HG03135 (cell line): Measurements from ENCODE around the gene FOXK1.
"Not testable (repeated sequence)": the region's sequence is repeated elsewhere in the genome, so short reads cannot be mapped to it uniquely, and the experiment has no call there.

Source experiments
- ATAC-seq: cut with Tn5 transposase; IDR thresholded peaks from one replicate; pipeline ENCODE4 v1.9.1; 2021; ENCODE audit warnings: mild to moderate bottlenecking, moderate library complexity; ENCODE audit not compliant: unreplicated experiment

FOXK1 gene

DNA sequence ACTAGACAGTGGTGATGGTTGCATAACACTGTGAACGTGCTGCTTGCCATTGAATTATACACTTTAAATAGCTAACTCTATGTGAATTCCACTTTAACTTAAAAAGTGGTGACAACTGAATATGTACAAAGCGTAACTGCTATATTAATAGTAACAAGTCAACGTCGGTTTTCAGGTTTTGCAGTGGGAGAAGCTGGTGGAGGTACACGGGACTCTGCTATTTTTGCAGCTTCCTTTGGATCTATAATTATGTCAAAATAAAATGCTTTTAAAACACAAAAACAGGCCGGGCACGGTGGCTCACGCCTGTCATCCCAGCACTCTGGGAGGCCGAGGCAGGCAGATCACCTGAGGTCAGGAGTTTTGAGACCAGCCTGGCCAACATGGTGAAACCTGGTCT is 114.4 kb downstream of the FOXK1 start:
- no peak for ATAC-seq

- ATAC-seq: peak; percentile 65
Observed at GRCh38 chr7:4797858-4798705, 116.0 kb downstream of the FOXK1 start.

DNA sequence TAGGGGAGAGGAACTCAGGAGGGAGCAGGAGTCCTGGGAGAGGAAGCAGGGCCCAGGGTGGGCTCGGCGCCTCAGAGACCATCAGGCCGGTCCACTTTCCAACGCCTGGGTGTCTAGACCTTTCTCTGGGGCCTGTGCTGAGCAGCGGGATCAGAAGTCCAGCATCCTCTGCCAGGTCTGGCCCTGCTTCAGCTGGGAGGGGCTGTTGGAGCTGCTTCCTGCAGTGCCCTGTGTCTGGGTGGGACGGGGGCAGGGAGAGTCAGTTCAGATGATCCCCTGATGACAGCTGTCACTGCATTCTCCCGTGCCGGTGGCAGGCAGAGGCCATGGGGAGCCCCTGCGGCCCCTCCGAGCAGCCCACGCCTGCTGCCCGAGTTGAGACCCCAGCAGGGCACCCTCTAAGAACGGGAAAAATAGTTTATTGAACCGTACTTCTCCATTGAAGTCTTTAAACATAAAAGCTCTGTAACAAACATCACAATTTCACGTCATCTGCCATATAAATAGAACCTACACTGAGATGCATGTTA is 116.7 kb downstream of the FOXK1 start:
- ATAC-seq: no peak

DNA sequence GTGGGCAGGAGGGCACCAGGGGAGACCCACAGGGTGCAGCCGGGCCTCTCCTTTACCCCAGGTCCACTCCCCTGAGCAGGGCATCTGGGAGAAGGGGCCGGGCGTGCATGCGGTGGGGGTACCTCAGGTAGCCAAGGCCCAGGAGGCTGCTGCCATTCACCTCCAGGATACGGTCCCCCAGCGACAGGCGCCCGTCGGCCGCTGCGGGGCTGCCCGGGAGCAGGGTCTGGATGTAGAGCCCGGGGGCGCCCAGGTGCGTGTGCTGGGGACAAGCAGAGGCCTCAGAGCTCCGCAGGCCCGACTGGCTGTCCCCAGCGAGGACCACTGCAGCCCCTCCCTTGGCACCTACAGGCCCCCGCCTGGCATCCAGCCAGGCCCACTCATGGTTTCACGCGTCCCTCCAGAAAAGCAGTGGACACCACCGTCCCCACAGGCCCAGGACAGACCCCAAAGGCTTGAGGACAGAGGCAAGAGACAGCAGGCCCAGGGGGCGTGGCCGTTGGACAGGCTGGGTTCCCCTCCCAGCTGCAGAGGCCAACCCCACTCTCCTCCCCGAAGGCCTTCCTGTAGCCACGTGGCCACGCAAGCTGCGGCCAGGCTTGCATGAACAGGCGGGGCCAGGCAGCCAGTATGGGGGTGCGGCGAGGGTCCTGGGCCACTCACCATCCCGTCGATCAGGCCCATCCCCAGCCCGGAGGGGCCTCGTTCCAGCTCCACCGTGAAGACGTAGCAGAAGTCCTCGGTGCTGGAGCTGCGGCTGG is 117.6 kb downstream of the FOXK1 start:
- ATAC-seq: no peak

DNA sequence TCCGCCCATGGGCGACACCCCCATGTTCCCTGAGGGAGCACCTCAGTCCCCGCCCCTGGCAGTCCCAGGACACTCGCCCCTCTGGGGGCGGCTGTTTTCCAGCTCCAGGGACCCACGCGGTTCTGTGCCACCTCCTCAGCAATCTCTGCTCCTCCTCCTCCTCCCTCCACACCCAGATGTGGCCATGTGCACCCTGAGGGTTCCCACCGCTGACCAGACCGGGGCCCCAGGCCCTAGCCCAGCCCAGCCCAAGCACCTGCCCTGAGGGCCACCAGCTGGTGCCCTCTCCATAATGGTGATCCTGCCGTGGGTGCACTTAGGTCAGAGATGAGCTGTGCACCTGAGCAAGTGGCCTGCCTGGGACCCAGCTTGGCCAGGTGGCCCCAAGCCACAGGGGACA is 118.4 kb downstream of the FOXK1 start:
- ATAC-seq: no peak

DNA sequence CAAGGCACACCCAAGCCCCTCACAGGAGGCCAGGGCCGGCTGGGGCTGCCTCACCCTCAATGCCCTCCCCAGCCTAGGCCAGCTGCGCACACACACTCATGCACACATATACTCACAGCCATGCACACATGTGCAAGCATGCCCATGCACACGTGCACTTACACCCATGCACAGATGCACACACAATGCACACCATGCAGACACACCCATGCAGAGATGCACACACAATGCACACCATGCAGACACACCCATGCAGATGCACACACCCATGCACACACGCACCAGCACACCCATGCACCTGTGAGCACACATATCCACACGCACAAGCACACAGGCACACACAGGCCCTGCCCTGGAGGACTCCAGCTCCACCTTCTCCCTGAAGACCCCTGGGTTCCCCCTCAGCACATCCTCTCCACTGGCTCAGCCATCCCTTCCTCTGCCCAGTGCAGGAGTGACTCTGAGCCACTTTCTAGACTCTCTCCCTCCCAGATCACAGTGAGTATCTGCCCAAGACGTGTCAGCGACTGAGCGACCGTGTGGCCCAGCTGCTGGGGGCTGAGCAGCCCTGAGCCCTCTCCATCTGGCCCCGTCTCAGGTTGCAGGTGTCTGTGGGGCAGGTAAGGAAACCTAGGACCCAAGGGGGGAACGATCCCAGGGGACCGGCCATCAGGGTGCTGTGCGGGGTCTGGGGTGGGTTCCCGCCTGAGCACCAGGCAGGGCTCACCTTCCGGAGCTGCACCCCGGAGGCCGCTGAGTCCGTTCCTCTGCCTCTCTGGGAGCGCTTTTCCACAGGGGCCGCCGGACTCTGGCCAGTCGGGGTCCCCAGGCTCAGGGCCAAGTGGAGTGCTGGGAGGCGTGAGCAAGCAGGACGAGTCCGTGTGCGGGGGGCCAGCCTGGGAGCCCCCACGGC is 119.1 kb downstream of the FOXK1 start:
- ATAC-seq: no peak

DNA sequence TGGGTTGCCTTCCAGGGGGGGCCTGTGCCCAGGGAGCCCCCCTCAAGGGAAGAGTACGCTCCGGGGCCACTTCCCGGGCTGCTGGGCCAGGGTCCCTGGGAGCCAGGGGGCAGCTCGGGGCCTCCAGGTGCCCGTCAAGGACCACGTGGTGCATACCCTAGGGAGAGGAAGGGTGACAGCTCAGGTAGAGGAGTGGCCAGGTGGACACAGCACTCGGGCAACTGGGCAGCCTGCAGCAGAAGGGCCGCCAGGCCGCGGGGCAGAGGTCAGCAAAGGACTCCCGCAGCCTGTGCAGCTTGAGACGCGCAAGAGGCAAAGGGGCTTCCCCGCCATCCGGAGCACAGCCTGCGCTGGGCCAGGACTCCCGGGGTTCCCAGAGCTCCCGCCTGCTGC is 119.7 kb downstream of the FOXK1 start:
- no peak for ATAC-seq

GRCh38 chr7:4802577-4802976 is 120.5 kb downstream of the FOXK1 start:
- not testable (repeated sequence) for ATAC-seq

- no peak for ATAC-seq
Observed at GRCh38 chr7:4803397-4804241, 121.5 kb downstream of the FOXK1 start.

DNA sequence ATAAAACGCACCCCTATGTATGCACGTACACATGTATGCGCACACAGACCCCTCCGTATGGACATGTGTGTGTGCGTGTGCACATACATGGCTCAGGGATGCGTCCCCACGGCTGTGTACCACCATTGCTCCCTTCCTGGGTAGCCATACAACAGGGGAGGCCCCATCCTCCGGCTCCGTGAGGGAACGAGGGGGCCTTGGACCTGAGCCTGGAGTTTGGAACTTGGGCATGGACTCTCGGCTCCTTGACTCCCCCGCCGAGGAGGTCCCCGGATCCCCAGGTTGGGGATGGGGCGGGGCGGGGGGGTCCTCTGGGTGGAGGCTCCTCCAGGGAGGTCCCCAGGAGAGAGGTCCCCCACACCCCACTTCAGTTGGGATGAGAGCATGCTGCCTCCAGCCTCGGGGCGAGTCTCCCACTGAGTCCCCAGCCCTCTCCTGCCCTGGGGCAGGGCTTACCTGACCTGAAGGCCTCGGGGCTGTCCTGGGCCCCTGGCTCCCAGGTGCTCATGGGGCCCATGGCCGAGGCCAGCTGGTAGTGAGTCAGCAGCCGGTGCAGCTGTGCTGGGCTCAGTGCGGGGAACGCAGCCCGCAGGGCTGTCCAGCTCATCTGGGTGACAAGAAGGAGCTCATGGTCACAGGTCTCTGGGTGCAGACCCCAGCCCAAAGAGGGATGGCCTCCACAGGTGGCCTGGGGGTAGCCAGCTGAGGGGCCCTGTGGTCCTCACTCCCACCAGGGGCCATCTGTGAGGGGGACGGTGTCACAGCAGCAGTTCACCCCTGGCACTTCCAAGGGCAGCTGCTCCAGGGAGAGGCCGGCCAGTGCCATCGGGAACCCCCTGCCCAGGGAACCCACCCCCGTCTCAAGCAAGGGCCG is 123.3 kb downstream of the FOXK1 start:
- no peak for ATAC-seq

DNA sequence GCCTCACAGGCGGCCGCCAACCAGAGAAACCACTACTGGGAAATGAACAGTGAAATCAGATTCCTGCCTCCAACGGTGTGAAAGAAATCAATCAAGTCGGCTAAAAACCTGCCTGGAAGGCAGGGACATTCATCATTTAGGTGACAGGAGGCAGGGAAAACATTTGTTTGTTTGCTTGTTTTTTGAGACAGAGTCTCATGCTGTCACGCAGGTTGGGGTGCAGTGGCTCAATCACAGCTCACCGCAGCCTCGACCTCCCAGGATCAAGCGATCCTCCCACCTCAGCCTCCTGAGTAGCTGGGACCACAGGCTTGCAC is 123.8 kb downstream of the FOXK1 start:
- ATAC-seq: no peak

DNA sequence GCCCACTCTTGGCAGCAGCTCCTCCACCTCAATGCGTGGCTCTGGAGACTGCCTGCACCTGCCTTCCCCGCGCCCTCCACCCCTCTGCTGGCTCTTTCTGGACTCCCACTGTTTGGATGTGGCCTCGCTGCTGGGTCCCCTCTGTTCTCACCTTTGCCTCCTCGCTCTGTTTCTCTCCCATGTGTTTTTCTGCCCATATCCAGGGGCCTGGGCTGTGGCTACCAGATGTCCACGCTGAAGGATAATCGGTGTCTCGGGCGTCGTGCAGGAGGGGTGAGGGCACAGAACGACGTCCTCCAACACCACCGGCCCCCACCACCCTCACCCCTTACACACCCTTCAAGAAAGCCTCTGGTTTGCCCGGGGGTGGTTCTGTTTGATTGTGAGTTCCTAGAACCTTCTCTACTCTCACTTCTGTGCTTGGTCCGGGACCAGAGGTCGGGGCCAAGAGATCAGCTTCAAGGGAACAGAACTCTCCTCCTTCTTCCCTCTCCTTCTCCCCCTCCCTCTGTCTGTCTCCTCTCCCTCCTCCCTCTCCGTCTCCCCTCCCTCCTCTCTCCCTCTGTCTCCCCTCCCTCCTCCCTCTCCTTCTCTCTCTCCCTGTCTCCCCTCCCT is 125.0 kb downstream of the FOXK1 start:
- ATAC-seq: no peak

DNA sequence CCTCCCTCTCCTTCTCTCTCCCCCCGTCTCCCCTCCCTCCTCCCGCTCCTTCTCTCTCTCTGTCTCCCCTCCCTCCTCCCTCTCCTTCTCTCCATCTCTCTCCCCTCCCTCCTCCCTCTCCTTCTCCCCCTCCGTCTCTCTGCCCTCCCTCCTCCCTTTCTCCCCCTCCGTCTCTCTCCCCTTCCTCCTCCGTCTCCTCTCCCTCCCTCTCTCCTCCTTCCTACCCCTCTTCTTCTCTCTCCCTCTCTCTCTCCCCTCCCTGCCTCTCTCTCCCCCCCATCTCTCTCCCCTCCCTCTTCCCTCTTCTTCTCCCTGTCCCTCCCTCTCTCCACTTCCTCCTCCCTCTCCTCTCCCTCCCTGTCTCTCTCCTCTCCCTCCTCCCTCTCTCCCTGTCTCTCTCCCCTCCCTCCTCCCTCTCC is 125.5 kb downstream of the FOXK1 start:
- no peak for ATAC-seq

DNA sequence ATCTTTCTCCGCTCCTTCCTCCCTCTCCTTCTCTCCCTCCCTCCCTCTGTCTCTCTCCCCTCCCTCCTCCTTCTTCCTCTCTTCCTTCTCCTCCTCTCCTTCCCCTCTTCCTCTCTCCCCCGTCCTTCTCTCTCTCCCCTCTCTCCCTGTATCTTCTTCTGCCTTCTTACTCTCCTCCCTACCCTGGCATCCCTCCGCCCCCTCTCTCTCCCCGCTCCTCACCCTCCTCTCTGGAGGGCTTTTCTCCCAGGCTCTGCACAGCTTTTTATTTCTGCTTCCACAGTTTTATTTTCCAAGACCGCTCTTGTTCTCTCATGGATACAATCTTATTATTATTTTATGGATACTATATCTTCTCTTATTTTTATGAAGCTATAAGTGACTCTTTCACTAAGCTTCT is 125.9 kb downstream of the FOXK1 start:
- ATAC-seq: no peak

DNA sequence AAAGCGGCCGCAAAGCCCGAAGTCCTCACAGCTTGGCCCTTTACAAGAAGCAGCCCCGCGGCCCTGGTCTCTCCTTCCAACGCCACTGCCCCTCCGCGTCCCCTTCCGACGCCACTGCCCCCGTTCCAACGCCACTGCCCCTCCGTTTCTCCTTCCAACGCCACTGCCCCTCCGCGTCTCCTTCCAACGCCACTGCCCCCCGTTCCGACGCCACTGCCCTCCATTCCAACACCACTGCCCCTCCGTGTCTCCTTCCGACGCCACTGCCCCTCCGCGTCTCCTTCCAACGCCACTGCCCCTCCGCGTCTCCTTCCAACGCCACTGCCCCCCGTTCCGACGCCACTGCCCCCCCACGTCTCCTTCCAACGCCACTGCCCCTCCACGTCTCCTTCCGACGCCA is 126.5 kb downstream of the FOXK1 start:
- ATAC-seq: no peak

DNA sequence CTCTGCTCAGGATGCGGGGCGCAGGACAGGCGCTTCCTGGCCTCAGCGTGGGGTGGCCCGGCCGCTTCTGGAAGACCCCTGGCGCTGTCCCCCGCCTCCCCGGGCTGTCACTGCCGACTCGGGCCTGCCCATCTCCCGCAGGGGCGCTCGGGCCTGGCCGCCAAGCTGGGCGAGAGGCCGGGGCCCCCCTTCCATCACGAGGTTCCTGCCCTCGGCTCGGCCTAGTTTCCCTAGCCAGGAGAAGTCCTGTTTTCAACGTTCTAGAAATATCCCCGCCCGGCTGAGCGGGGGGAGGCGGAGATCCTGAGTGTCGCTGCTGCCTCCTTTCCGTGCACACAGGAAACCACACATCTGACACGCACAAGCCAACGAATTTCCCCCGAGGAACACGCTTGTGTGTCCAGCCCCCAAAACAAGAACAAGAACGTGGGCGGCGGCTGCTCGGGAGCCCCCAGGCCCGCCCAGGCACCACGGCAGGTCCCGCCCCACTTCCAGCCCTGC is 127.0 kb downstream of the FOXK1 start:
- ATAC-seq: no peak

- no peak for ATAC-seq
Observed at GRCh38 chr7:4809666-4810065, 127.6 kb downstream of the FOXK1 start.

GRCh38 chr7:4814433-4814832 is 132.3 kb downstream of the FOXK1 start:
- ATAC-seq: no peak

DNA sequence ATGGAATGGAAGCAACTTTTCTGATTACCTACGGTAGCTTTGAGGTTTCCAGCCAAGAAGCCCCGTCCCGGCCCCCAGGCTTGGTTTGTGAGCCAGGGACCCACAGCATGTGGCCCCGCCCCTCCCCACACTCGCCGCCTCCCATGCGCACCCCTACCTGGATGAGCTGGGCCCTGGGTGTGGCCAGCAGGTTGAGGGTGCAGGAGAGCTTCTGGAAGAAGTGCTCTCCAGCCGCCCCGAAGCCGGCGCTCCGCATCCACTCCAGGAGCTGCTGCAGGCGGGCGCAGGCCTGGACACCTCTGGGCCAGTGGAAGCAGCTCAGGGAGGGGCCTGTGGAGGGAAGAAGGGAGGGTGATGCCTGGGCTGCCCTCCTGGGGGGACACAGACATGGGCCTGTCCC is 133.0 kb downstream of the FOXK1 start:
- no peak for ATAC-seq
